Endothelial cell of umbilical vein (primary cell): Measurements from ENCODE around the gene GNG2. TPM values are rescaled to one million over a fixed set of nuclear protein-coding genes. Genes with fewer than 3 reads are reported as not detected.

Experiments used
- BruUV-seq: library from RNA; stranded (reverse); fragments of 400-500 nt; replicated peaks from 2 replicates; lab custom pipeline; 2021; lab: Mats Ljungman, UMichigan
- CTCF ChIA-PET: fragments of 300-600, 350-600 bp; sonication (Branson Sonifier 250); formaldehyde crosslinking; loops from one replicate; lab custom pipeline; 2021; ENCODE audit warnings: antibody characterized with exemption, inconsistent platforms; lab: Charles Lee
- POLR2A ChIA-PET: fragments of 300-600, 350-600 bp; sonication (Branson Sonifier 250); formaldehyde crosslinking; loops from one replicate; lab custom pipeline; 2021; ENCODE audit warnings: antibody characterized with exemption, inconsistent platforms; lab: Charles Lee
- DNase-seq: peaks from one replicate; pipeline ENCODE4 v3.0.0-alpha.2; 2011; ENCODE audit warnings: low read depth, low spot score
- FAIRE-seq: peaks from 2 replicates; lab custom pipeline; 2011; peaks lifted over from hg19 to GRCh38; lab: Jason Lieb, UNC
- H2AFZ ChIP-seq: 2 replicates; pipeline ENCODE4 v1.6.0; 2012; ENCODE audit warnings: low read depth, low read length, control low read depth, inconsistent platforms
- H3K27ac ChIP-seq: 2 replicates; pipeline ENCODE4 v1.5.1; 2011; ENCODE audit warnings: low read depth, mild to moderate bottlenecking, control low read depth, low read length, moderate library complexity; ENCODE audit not compliant: insufficient read depth
- H3K27me3 ChIP-seq, 2 experiments: 2 replicates each; pipeline versions ENCODE4 v1.6.0 to v1.6.1; 2011; ENCODE audit warnings: low read length in 2 of 2, mixed read lengths in 1 of 2; ENCODE audit not compliant: control insufficient read depth in 2 of 2, insufficient read depth in 2 of 2
- H3K36me3 ChIP-seq, 2 experiments: 2 replicates in 1 of 2; 3 replicates in 1 of 2; pipeline ENCODE4 v1.5.1; 2011; ENCODE audit warnings: low read length in 2 of 2, mild to moderate bottlenecking in 1 of 2, moderate library complexity in 1 of 2; ENCODE audit not compliant: control insufficient read depth in 2 of 2, insufficient read depth in 2 of 2; ENCODE audit errors: extremely low read depth in 1 of 2
- H3K4me1 ChIP-seq: 3 replicates; pipeline ENCODE4 v1.5.1; 2011; ENCODE audit warnings: mild to moderate bottlenecking, low read length; ENCODE audit not compliant: control insufficient read depth, insufficient read depth; ENCODE audit errors: extremely low read depth
- H3K4me2 ChIP-seq: 2 replicates; pipeline ENCODE4 v1.6.1; 2011; ENCODE audit warnings: low read length, control low read depth, mixed read lengths; ENCODE audit not compliant: insufficient read depth
- H3K4me3 ChIP-seq, 3 experiments: fragments of 200-600 bp in 1 of 3; sonication (generic), shearing (Covaris generic) in 1 of 3; replicated peaks in 1 of 3; 2 replicates each; pipeline ENCODE4 v1.5.1; 2011 to 2016; ENCODE audit warnings: control low read depth in 3 of 3, low read length in 3 of 3, mild to moderate bottlenecking in 2 of 3, inconsistent platforms in 1 of 3, low read depth in 1 of 3, moderate library complexity in 1 of 3; ENCODE audit not compliant: insufficient read depth in 1 of 3
- H3K79me2 ChIP-seq: 2 replicates; pipeline ENCODE4 v1.6.0; 2012; ENCODE audit warnings: low read length, inconsistent platforms; ENCODE audit not compliant: control insufficient read depth, insufficient read depth
- H3K9ac ChIP-seq: replicated peaks from 2 replicates; pipeline ENCODE3; 2011; ENCODE audit warnings: low read length, control low read depth; ENCODE audit not compliant: insufficient read depth; ENCODE audit errors: extremely low read depth
- H3K9me1 ChIP-seq: replicated peaks from 3 replicates; pipeline ENCODE4 v1.6.0; 2011; ENCODE audit warnings: mild to moderate bottlenecking, low read length; ENCODE audit not compliant: control insufficient read depth, insufficient read depth; ENCODE audit errors: extremely low read depth
- H3K9me3 ChIP-seq: replicated peaks from 2 replicates; pipeline ENCODE4 v1.5.1; 2012; ENCODE audit warnings: low read length, inconsistent platforms; ENCODE audit not compliant: control insufficient read depth, insufficient read depth
- H4K20me1 ChIP-seq: replicated peaks from 2 replicates; pipeline ENCODE3; 2011; ENCODE audit warnings: mild to moderate bottlenecking, low read length; ENCODE audit not compliant: control insufficient read depth, insufficient read depth; ENCODE audit errors: extremely low read depth
- EZH2 ChIP-seq: IDR thresholded peaks from 2 replicates; pipeline ENCODE4 v1.6.1; 2012; ENCODE audit warnings: borderline replicate concordance, low read depth, mild to moderate bottlenecking, moderate library complexity, low read length, inconsistent platforms; ENCODE audit not compliant: severe bottlenecking
- FOS ChIP-seq: IDR thresholded peaks from 2 replicates; pipeline ENCODE4 v1.6.1; 2011; ENCODE audit warnings: mild to moderate bottlenecking, low read length, moderate library complexity, borderline replicate concordance; ENCODE audit not compliant: insufficient read depth
- GATA2 ChIP-seq: IDR thresholded peaks from 2 replicates; pipeline ENCODE4 v1.7.0; 2011; ENCODE audit warnings: low read depth, mild to moderate bottlenecking, moderate library complexity, mixed read lengths, low read length; ENCODE audit not compliant: insufficient read length, insufficient read depth
- MAX ChIP-seq: IDR thresholded peaks from 2 replicates; pipeline ENCODE4 v1.6.1; 2011; ENCODE audit not compliant: insufficient read depth, insufficient read length
- MYC ChIP-seq: IDR thresholded peaks from one replicate; pipeline ENCODE4 v1.6.1; 2011; ENCODE audit warnings: mild to moderate bottlenecking, low read depth, low read length
- POLR2A ChIP-seq: IDR thresholded peaks from 2 replicates; pipeline ENCODE4 v1.6.1; 2012; ENCODE audit warnings: low read depth, mild to moderate bottlenecking, control low read depth, low read length
- dilution Hi-C: fragments of 300-500 bp; cut with MboI; formaldehyde crosslinking; loops from one replicate; pipeline ENCODE4 v1.15.0; 2019; ENCODE audit warnings: low sequenced_read_pairs; ENCODE audit not compliant: extremely low pct_ligation_motif_present
- intact Hi-C: fragments of 100-400 bp; cut with micrococcal nuclease; formaldehyde crosslinking; loops from one replicate; pipeline ENCODE4 v1.10.0; 2022
- polyA plus RNA-seq, 4 experiments: library from polyadenylated mRNA; depleted of rRNA in 3 of 4; stranded (reverse) in 3 of 4; unstranded in 1 of 4; fragments of >200 nt; gene quantifications; 2 replicates each; pipeline versions ENCODE4 v1.2.1 to v1.2.3, GENCODE V29; 2011 to 2012; ENCODE audit warnings: missing spikeins in 1 of 4
- total RNA-seq: library from RNA; stranded (reverse); gene quantifications from 2 replicates; pipeline ENCODE4 v1.2.3, GENCODE V29; 2021

Gene GNG2
- total and polyA plus RNA-seq, 2 donors (not counting 3 experiments of a cell fraction or from before 2014, with no cell fraction given), result not detected

- DNase-seq (no peak), FAIRE-seq (no peak)
- Histone ChIP-seq H3K9me3 (no peaks in the 10 kb centered on the region), H4K20me1 (no peaks in the 10 kb centered on the region), H3K4me1 (peaks cover 10% of the 10 kb centered on the region), H3K79me2 (no peaks in the 10 kb centered on the region), H3K36me3 (peaks cover 28 to 29% of the 10 kb centered on the region in 2 experiments), H3K27me3 (no peaks in the 10 kb centered on the region), H2AFZ (no peak overlapping the region), H3K4me3 (no peak overlapping the region), H3K9me1 (no peaks in the 10 kb centered on the region), H3K9ac (no peak overlapping the region), H3K4me2 (no peak overlapping the region), H3K27ac (no peak overlapping the region)
- TF ChIP-seq POLR2A (no peak), FOS (no peak), GATA2 (no peak), EZH2 (no peak)
- dilution Hi-C loops, result no loop called here
- BruUV-seq, result no TSS peak
- ChIA-PET CTCF (interaction anchor here (1.1 to 1.3 kb wide), 2 partner anchors 29 to 64 kb away, joined by 4 to 5 read pairs; no protein-coding TSS in a partner anchor), POLR2A (no interaction called here)
- intact Hi-C loops, result no loop called here
Observed at GRCh38 chr14:52007637-52008036, 147.2 kb downstream of the GNG2 start.

DNA sequence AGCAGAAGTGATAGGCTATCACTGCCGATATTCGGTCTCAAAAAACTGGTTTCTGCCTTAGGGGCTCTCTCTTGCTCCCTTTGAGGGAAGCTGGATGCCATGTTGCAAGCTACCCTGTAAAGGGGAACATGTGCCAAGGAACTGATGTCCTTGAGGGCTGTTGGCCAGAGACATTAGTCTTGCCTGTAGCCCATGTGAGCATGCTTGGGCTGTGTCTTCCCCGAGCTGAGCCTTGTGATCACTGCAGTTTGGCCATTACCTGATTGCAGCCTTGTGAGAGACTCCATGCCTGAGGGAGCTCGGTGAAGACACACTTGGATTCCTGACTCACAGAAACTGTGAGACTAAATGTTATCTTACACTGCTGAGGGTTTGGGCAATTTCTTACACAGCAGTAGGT lies 147.7 kb downstream of the GNG2 start:
- CTCF ChIA-PET, result interaction anchor here (1.1 kb wide), 1 partner anchor 30 kb away, joined by 4 read pairs; no protein-coding TSS in a partner anchor
- peaks cover 27 to 29% of the 10 kb centered on the region in 2 experiments for H3K36me3 ChIP-seq
- H3K9me1 ChIP-seq, result no peaks in the 10 kb centered on the region
- no peak overlapping the region for H3K4me3 ChIP-seq
- H3K9ac ChIP-seq, result no peak overlapping the region
- H3K9me3 ChIP-seq, result no peaks in the 10 kb centered on the region
- H3K27ac ChIP-seq, result no peak overlapping the region
- no TSS peak for BruUV-seq
- no peak overlapping the region for H3K4me2 ChIP-seq
- DNase-seq (no peak), FAIRE-seq (no peak)
- H2AFZ ChIP-seq, result no peak overlapping the region
- intact Hi-C loops (no loop called here), dilution Hi-C loops (no loop called here)
- TF ChIP-seq POLR2A, result no peak
- no peak for TF ChIP-seq MYC
- no peak for TF ChIP-seq MAX
- no peaks in the 10 kb centered on the region for H4K20me1 ChIP-seq
- H3K4me1 ChIP-seq, result peaks cover 5% of the 10 kb centered on the region
- POLR2A ChIA-PET, result no interaction called here
- H3K79me2 ChIP-seq, result no peaks in the 10 kb centered on the region
- no peaks in the 10 kb centered on the region for H3K27me3 ChIP-seq
